ENCODE measurements around the gene LTBP2.
A peak's percentile ranks its signal among the peaks of the same experiment; 100 is the strongest.

Gene LTBP2

DNA sequence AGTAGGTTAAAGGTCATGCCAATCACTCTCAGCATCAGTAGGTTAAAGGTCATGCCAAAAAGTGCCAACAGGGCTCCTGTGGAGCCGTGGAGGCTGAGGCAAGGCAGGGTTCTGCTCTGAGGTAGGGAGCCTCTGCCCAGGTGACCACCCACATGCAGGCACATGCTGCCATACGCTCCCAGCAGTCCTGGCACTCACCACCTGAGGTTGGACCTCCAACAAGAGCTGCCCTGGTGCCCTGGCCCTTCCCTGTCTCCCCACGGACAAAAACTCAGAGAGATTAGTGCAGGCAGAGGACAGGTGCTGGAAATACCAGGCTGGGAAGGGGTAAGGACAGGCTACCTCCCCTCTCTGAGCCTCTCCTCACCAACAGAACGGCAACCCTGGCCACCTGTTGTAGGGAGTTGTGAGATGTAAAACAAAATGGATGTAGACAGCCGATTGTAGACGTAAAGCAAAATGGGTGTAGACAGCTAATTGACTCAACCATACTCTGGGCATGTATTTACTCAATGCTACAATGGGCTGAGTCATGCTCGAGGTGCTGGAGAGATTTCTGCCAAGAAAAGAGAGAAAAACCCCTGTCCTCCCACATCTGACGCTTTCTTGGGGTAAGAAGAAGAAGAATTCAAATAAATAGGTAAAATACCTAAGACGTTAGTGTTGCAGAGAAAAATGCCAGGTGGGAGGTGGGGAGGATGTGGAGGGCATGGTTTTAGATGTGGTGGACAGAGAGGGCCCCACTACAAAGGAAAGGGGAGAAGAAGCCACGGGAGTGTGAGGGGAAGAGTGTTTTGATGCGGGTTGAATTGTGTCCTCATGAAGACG lies 32.4 kb downstream of the LTBP2 start:
- Histone ChIP-seq H3K4me3 (no peak overlapping the region), H3K27ac (peak overlapping the region in 18 of 21 experiments; percentile 4 to 81 (median 61))

DNA sequence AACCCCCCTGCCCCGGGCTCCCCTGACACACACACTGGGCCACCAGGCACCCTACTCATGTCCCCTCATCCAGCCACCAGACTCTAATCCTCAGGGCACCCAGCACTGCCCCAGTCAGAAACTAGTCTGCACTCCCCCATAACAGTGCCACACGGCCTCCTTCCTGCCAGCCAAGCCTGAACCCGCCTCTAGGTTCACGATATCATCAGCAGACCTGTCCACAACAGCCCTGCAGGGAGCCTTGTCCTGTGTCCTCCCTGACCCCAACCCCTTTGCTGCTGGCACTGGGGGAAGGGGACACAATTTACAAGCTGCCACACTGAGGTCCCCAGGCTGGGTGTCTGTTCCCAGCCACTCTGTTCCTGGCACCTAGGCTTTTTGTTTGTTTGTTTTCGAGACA lies 33.6 kb downstream of the LTBP2 start:
- Histone ChIP-seq H3K4me3 (no peak overlapping the region), H3K27ac (peak overlapping the region in 9 of 21 experiments; percentile 4 to 81 (median 61))

DNA sequence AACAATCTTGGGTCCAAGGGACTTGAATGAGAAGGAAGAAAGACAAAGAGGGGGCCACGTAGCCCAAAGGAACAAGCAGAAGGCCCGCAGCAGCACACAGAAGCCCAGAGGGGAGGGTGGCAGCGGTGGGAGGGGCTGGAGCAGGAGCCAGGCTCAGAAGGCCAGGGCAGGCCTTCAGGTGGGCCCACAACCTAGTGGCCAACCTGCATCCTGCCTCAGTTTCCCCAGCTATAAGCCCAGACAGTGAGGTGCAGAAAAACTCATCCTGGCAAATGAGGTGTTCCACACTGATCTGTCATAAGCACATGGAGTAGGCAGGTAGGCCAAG lies 34.1 kb downstream of the LTBP2 start:
- H3K4me3 ChIP-seq = no peak overlapping the region
- H3K27ac ChIP-seq = peak overlapping the region in 3 of 21 experiments; percentile 16 to 70 (median 18)

DNA sequence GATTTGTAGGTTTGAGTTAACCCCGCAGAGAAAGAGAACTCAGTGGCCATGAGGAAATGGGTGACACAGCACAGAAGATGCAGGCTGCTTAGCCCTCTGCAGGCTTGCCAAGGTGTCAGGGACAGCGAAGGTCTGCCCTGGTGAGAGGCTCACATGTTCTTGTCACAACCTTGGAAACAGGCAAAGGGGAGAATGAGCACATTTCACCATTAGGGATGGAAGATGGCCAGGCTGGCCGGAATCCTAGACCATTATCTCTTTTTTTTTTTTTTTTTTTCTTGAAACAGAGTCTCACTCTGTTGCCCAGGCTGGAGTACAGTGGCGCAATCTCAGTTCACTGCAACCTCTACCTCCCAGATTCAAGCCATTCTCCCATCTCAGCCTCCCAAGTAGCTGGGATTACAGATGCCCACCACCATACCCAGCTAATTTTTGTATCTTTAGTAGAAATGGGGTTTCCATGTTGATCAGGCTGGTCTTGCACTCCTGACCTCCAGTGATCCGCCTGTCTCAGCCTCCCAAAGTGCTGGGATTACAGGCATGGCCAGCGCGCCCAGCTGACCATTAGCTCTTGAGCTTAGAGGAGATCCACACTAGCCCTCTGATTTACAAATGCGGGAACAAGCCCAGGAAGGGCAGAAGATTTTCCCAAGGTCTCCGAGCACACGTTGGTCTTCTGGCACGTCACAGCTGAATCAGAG lies 34.6 kb downstream of the LTBP2 start:
- H3K4me3 ChIP-seq = no peak overlapping the region
- peak overlapping the region in 3 of 21 experiments; percentile 16 to 21 (median 20) for H3K27ac ChIP-seq

DNA sequence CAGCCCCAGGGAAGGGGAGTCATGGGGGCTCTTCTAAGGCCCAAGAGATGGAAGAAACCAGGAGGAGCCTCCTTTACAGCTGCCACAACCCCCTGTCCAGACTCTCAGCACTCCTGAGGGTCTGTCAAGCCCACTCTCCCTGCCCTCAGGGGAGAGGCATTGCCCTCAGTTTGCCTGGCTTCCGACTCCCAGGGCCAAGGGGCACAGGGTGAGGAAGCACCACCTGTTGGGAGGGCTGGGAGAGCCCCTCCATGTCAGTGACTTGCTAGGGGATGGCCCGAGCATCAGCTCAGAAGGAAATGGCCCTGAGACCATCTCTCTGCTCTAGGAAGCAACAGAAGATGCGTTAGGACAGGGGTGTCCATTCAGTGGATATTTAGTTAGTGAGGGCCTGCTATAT lies 36.1 kb downstream of the LTBP2 start:
- Histone ChIP-seq H3K4me3 (no peak overlapping the region), H3K27ac (peak overlapping the region in 9 of 21 experiments; percentile 13 to 95 (median 40))

DNA sequence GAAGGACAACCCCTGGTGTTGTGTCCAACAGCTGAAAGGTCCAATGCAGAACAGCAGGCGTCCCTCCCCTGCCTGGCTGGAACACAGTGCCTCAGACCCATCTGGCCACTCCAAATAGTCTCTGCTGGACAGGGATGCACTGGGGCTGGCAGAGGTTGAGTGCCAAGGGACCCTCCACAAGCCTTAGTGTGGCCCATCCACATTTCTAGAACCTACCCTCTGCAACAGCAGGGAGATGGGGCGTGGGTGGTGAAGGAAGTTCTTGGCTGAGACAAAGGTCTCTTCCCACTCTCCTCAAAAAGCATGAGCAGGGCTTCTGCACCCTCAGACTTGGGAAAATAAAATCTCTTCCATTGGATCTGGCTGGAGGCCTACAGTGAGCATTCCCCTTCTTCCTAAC lies 36.5 kb downstream of the LTBP2 start:
- no peak overlapping the region for H3K4me3 ChIP-seq
- H3K27ac ChIP-seq = peak overlapping the region in 11 of 21 experiments; percentile 1 to 95 (median 38)

DNA sequence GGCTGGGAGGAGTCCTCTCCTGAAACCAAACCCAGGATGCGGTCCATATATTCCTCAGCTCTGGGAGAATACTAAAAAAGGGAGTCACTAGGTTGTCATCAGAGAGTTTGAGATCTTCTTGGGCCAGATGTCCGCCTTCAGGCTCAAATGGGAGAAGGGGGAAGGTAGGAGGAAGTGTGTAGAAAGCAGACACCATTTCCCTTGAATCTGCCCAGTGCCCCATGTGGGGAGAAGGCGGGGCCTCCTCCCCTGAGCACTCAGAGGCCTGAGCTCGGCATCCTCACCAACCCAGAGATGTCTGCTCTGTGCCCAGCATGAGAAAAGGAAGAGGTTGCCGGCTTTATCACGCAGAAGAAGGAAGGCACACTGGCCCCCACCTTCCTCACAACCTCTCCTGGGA lies 37.3 kb downstream of the LTBP2 start:
- peak overlapping the region in 13 of 21 experiments; percentile 12 to 95 (median 56) for H3K27ac ChIP-seq
- no peak overlapping the region for H3K4me3 ChIP-seq

DNA sequence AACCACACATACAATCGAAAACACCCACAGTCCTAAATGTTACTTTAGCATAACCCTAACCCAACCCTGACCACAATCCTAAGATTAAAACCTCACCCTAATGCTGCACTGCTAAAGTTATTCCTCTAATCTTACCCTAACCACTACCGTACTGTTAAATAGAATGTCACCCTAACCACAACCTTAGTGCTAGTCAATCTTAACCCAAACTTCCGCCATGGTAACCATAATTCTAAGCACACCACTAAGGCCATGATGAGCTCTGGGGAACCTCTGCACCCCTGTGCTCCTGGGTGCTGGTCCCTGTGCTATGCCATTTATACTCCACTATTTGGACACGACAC lies 38.0 kb downstream of the LTBP2 start:
- Histone ChIP-seq H3K27ac (peak overlapping the region in 11 of 21 experiments; percentile 79 to 95 (median 87)), H3K4me3 (no peak overlapping the region)

DNA sequence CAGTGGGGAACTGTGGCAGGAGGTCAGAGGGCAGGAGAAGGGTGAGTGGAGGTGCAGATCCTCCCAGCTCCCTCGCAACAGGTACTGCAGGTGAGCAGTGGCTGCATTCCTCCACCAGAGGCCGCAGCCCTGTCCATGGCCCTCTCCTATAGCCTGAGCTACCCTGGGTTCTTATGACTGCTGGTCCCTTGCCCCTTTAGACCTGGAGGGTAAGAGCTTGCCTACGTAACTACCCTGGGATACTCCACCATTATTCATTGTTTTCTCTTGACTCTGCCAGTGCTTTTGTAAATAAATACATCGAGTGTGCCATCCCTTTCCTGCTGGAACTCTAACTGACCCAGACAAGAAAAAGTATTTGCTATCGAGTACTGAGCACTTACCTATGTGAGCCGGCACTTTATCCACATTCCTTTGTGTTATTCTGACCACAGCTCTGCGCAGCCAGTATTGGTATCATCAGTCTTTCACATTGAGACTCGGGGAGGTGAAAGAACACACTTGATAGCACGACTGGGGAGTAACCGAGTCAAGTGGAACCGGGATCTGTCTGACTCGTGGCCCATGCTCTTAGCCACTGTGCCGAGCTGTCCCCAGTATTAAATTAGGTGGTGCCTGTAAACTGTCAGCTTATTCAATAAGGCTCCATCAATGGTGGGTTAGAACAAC lies 38.5 kb downstream of the LTBP2 start:
- Histone ChIP-seq H3K27ac (peak overlapping the region in 20 of 21 experiments; percentile 52 to 95 (median 85)), H3K4me3 (no peak overlapping the region)

DNA sequence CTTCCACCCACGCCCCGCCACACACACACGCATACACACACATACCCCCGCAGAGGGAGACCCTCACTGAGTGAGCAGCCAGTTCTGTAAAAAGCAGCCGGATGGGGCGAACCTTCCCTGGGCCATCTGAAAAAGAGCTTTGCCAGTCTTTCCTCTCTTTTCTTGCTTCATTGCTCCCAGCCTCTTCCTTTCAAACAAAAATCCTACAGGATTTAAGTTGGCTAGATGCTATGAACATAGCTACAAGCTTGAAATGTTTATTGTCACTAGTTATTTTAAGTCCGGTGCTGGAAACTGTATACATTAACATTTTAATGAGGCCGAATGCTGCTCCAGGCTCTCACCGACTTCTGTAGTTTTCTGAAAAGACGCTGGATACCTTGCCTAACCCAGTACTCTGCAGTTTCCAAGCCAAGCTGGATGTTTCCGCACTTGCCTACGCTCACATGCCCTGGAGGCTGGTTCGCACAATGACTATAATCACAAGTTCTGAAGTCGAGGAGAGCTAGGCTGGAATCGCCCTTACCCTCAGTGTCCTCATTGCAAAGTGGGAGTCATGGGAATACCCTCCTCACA lies 39.2 kb downstream of the LTBP2 start:
- Histone ChIP-seq H3K27ac (peak overlapping the region; percentile 34 to 95 (median 85)), H3K4me3 (no peak overlapping the region)

DNA sequence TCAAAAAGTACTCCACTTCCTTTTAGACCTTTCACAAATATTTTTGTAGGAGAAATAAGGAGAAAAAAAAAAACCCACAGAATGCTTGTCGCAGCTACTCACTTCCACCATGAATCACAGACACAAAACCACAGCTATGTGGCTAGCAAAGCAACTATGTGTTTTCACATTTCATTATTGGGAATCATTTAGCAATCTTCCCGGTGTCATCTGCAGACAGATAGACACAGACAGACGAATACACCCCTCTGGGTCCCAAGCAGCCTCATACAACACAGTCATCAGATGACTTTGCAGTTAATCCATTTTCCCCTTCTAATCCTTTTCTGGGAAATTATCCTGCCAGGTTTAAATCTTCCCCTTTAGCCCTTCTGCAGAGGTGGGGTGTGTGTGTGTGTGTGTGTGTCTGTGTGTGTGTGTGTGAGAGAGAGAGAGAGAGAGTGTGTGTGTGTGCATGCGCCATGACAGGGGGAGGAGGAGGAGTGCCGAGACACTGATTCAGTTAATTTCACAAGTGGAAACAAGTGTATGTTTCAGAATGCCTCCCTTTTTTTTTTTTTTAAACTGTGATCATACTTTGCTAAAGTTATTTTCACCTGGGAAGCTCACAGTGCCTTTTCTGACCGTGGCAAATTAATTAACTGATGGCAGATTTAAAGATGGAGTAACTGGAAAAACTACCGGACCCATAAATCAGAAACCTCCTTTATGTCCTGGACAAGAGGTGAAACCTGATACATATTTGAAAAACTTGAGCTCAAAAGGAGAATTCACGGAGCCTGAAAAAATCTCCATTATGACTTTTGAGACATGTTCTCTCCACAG lies 39.9 kb downstream of the LTBP2 start:
- Histone ChIP-seq H3K4me3 (peak overlapping the region in 1 of 7 experiments; percentile 1), H3K27ac (peak overlapping the region; percentile 34 to 95 (median 85))

DNA sequence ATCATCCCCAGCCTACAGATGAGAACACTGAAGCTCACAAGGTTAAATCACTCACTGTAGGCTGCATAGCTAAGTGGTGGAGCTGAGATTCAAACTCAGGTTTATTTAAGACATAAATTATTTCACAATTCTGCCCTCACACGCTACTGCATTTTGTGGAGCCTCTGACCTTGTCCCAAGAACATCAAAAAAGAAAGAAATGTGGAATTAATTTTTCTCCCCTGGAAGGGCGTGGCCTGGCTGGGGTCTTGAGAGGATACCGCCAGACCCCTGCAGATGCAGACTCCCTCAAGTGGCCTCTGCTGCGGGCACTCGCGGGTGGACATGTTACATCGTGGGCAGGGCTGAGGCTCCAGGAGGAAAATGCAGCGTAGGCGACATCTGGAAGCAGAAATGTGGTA lies 40.6 kb downstream of the LTBP2 start:
- H3K27ac ChIP-seq = peak overlapping the region in 20 of 21 experiments; percentile 46 to 95 (median 84)
- H3K4me3 ChIP-seq = peak overlapping the region in 1 of 7 experiments; percentile 1

DNA sequence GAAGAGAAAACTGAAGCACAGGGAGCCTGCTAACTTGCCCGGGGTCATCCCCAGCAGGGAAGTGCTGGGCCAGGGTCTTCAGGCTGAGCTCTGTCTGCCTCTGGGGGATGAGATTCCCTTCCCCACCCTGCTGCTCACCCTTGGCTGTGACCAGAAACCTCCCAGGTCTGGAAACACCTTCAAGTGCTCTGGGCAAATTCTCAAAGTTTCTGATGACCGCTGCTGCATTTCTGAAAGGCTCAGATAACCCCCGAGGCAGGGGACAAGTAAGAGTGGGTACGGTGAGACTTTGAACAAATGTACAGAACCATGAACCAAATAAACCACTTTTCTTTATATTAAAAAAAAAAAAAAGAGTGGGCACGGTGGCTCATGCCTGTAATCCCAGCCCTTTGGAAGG lies 41.3 kb downstream of the LTBP2 start:
- no peak overlapping the region for H3K4me3 ChIP-seq
- H3K27ac ChIP-seq = peak overlapping the region in 20 of 21 experiments; percentile 6 to 95 (median 84)

DNA sequence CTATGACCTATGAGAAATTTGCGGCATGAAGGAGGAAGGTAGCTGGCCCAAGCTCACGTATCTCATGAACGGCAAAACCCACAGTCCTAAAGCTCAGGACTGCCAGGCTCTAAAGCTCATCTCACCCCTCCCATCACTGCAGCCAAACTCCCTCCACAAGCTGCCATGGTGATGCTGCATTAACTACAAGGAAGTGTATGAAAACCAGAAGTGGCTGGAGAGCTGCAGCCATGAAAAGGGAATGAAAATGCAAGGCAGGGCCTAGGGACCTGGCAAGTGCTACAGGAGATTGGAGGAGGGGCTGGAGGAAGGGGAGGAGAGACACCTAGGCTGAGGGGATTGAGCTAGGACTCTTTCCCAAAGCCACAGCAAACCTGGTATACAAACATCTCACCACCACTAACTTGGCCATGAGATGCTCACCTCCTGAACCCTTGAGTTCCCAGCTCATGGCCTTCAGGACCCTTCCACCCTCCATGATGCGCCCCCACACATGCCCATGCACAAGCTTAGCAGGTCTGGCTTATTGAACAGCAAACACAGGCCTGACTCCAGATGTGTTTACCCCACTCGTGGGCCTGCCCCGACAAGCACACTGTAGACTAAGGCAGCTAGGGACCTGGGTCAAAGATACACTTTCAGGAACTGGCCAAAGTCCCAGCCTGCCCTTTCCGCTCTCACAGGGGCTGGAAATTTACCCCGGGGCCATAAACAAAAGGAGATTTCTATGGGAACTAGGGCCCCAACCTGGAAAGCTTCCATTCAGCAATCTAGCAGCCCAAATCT lies 42.0 kb downstream of the LTBP2 start:
- H3K4me3 ChIP-seq = no peak overlapping the region
- H3K27ac ChIP-seq = peak overlapping the region in 20 of 21 experiments; percentile 9 to 95 (median 83)

DNA sequence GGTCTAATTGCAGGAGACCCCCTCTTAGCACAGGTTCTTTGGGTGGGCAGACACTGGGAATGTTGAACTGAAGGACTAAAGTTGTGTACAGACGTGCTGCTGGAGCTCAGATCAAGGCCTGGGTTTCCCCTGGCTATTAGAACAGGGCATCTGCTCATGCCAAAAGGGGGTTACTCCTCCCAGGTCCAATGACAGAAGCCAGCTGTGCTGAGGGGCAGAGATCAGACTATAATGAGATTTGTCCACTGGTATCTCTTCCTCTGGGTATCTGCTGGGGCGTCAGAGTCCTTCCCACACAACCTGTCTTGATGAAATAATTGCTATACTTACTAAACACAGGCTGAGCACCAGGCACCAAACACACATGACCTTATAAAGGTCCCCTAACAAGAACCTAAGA lies 42.6 kb downstream of the LTBP2 start:
- no peak overlapping the region for H3K4me3 ChIP-seq
- H3K27ac ChIP-seq = peak overlapping the region in 17 of 21 experiments; percentile 15 to 95 (median 84)

DNA sequence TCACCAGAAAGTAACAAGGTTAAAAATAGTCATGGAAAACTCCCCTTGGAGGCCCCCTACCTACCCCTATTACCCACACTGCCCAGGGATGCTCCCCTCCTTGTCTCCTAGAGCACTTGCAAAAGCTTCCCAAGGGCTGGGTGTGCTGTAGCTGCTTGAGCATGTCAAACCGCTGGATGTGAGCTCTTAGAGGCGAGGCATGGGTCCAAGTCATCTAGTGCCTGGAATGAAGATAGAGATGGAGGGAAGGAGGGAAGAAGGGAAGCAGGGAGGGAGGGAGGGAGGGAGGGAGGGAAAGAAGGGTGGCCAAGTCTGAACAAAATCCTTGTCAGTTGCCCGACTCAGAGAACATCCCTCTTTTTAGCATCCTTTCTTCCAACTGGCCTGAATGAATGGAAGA lies 43.1 kb downstream of the LTBP2 start:
- H3K27ac ChIP-seq = peak overlapping the region in 16 of 21 experiments; percentile 20 to 95 (median 84)
- no peak overlapping the region for H3K4me3 ChIP-seq

DNA sequence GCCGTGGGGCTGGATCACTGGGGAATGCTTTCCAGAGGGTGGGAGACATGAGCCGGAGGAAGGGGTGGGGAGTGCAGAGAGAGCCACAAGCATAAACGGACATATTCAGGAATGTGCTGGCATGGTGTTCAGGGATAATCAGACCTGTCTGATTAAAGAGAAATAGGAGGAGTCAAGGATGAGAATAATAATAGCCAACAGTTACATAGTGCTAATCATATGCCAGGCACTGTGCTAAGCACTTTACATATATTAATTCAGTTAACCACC lies 43.7 kb downstream of the LTBP2 start:
- Histone ChIP-seq H3K27ac (peak overlapping the region in 16 of 21 experiments; percentile 33 to 95 (median 87)), H3K4me3 (no peak overlapping the region)

DNA sequence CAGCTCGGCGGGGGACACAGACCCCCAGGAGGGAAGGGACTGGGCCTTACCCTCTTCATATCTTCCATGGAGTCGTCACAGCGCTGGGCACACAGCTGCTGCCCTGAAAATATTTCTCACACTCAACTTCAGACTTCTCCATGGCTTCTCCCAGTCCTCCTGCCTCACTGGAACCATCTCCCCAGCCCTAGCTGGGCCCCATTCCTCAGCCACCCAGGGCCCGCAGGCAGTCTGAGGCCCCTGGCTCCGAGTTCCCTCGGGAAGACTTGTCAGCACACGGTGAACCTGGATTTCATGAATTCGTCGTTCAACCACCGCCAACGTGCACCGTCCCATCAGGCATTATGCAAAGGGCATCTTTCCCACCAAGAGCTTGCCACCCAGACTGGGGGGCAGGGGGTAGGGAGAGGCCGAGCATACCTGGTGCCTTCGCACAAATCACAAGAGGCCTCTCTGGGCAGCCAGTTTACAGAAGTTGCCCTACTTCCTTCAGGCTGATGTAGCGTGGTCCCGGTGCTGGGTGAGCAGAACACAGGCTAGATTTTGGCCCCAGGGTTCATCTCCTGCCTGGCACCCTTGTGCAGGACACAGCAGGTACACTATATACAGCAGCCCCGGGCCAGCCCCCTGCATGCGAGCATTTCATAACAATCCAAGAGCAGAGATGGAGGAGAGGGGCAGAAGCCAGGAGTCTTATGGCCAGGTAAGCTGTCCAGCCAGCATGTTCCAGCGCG lies 44.2 kb downstream of the LTBP2 start:
- no peak overlapping the region for H3K4me3 ChIP-seq
- peak overlapping the region in 20 of 21 experiments; percentile 63 to 95 (median 86) for H3K27ac ChIP-seq

Measured in skin epidermis (tissue), 12 donors.